ENCODE measurements around the gene JAK2.

DNA sequence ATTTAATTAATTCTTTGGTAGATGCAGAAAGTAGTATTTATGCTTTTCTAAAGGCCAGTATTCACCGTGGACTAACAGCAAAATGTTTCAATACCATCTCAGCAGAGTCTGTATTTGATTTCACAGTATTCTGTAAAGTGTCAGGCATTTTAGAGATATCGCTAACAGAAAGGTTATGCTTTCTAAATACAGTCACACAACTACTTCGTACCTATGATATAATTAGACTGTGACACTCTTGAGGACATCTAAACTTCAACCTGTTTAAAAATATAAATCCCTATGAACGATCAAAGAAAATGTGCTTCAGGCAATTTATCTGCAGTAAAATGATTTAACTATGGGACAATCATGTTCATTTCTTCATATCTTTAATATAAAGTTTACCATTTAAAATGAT lies 41.7 kb upstream of the JAK2 start:
- TF ChIP-seq, protein P1, sequence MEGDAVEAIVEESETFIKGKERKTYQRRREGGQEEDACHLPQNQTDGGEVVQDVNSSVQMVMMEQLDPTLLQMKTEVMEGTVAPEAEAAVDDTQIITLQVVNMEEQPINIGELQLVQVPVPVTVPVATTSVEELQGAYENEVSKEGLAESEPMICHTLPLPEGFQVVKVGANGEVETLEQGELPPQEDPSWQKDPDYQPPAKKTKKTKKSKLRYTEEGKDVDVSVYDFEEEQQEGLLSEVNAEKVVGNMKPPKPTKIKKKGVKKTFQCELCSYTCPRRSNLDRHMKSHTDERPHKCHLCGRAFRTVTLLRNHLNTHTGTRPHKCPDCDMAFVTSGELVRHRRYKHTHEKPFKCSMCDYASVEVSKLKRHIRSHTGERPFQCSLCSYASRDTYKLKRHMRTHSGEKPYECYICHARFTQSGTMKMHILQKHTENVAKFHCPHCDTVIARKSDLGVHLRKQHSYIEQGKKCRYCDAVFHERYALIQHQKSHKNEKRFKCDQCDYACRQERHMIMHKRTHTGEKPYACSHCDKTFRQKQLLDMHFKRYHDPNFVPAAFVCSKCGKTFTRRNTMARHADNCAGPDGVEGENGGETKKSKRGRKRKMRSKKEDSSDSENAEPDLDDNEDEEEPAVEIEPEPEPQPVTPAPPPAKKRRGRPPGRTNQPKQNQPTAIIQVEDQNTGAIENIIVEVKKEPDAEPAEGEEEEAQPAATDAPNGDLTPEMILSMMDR (IDR thresholded peaks at IDR 0.05; ENCODE audit: low read length): no peak
- no peak for TF ChIP-seq EZH2 (IDR thresholded peaks at IDR 0.05; ENCODE audit: borderline replicate concordance, low read length)

Measured in OCI-LY1 (cell line).